ENCODE data around the gene CCDC9B.

CCDC9B gene

GRCh38 chr15:40345867-40346578 lies 5.3 kb upstream of the CCDC9B start:
- no peak for DNase-seq (ENCODE audit: insufficient read length, low spot score)
- no peak for FAIRE-seq

- FAIRE-seq (no peak), DNase-seq (ENCODE audit: insufficient read length, low spot score) (no peak)
Observed at GRCh38 chr15:40345225-40345866, 4.6 kb upstream of the CCDC9B start.

GRCh38 chr15:40344631-40345120 lies 3.9 kb upstream of the CCDC9B start:
- DNase-seq (ENCODE audit: insufficient read length, low spot score) (peak; percentile 81), FAIRE-seq (peak; percentile 85)

- no peak for FAIRE-seq
Observed at GRCh38 chr15:40344217-40344616, 3.5 kb upstream of the CCDC9B start.

GRCh38 chr15:40343512-40343911 lies 2.8 kb upstream of the CCDC9B start:
- peak; percentile 63 for DNase-seq (ENCODE audit: insufficient read length, low spot score)
- FAIRE-seq, result peak; percentile 88

More at GRCh38 chr15:40344217-40344616, 3.5 kb upstream of the CCDC9B start:
- DNase-seq (ENCODE audit: insufficient read length, low spot score), result no peak

GRCh38 chr15:40342416-40343320 lies 1.9 kb upstream of the CCDC9B start:
- no peak for DNase-seq (ENCODE audit: insufficient read length, low spot score)
- FAIRE-seq, result peak; percentile 54

- DNase-seq (ENCODE audit: insufficient read length, low spot score), result no peak
Observed at GRCh38 chr15:40340038-40340739, 550 bp downstream of the CCDC9B start.

GRCh38 chr15:40339621-40339945 lies 1.2 kb downstream of the CCDC9B start:
- FAIRE-seq, result no peak
- DNase-seq (ENCODE audit: insufficient read length, low spot score), result no peak

More at GRCh38 chr15:40340038-40340739, 550 bp downstream of the CCDC9B start:
- no peak for FAIRE-seq

- peak; percentile 95 for FAIRE-seq
- DNase-seq (ENCODE audit: insufficient read length, low spot score), result peak; percentile 79
Observed at GRCh38 chr15:40338921-40339620, 1.7 kb downstream of the CCDC9B start.

- DNase-seq (ENCODE audit: insufficient read length, low spot score) (peak; percentile 74), FAIRE-seq (peak; percentile 92)
Observed at GRCh38 chr15:40338041-40338657, 2.6 kb downstream of the CCDC9B start.

- FAIRE-seq (no peak), DNase-seq (ENCODE audit: insufficient read length, low spot score) (no peak)
Observed at GRCh38 chr15:40337597-40337996, 3.1 kb downstream of the CCDC9B start.

- DNase-seq (ENCODE audit: insufficient read length, low spot score) (no peak), FAIRE-seq (no peak)
Observed at GRCh38 chr15:40336744-40337122, 4.0 kb downstream of the CCDC9B start.

- FAIRE-seq, result no peak
Observed at GRCh38 chr15:40335938-40336743, 4.6 kb downstream of the CCDC9B start.

GRCh38 chr15:40334941-40335795 lies 5.6 kb downstream of the CCDC9B start:
- FAIRE-seq (no peak), DNase-seq (ENCODE audit: insufficient read length, low spot score) (no peak)

More at GRCh38 chr15:40335938-40336743, 4.6 kb downstream of the CCDC9B start:
- DNase-seq (ENCODE audit: insufficient read length, low spot score), result no peak

GRCh38 chr15:40334541-40334940 lies 6.2 kb downstream of the CCDC9B start:
- FAIRE-seq (no peak), DNase-seq (ENCODE audit: insufficient read length, low spot score) (no peak)

GRCh38 chr15:40333922-40334492 lies 6.7 kb downstream of the CCDC9B start:
- FAIRE-seq (no peak), DNase-seq (ENCODE audit: insufficient read length, low spot score) (no peak)

- no peak for FAIRE-seq
Observed at GRCh38 chr15:40332113-40332781, 8.5 kb downstream of the CCDC9B start.

More at GRCh38 chr15:40332113-40332781, 8.5 kb downstream of the CCDC9B start:
- no peak for DNase-seq (ENCODE audit: insufficient read length, low spot score)

Measured in HTR-8/SVneo (cell line).